SKM-1 treated with dmso at 0.1 percent for 144 hours (cell line): ENCODE results near the gene RPL19.
A peak's percentile ranks its signal among the peaks of the same experiment; 100 is the strongest.

Experiments
- DNase-seq: peaks from one replicate; lab custom pipeline; 2025; ENCODE audit not compliant: unreplicated experiment; lab: John Stamatoyannopoulos, UW

RPL19 gene

DNA sequence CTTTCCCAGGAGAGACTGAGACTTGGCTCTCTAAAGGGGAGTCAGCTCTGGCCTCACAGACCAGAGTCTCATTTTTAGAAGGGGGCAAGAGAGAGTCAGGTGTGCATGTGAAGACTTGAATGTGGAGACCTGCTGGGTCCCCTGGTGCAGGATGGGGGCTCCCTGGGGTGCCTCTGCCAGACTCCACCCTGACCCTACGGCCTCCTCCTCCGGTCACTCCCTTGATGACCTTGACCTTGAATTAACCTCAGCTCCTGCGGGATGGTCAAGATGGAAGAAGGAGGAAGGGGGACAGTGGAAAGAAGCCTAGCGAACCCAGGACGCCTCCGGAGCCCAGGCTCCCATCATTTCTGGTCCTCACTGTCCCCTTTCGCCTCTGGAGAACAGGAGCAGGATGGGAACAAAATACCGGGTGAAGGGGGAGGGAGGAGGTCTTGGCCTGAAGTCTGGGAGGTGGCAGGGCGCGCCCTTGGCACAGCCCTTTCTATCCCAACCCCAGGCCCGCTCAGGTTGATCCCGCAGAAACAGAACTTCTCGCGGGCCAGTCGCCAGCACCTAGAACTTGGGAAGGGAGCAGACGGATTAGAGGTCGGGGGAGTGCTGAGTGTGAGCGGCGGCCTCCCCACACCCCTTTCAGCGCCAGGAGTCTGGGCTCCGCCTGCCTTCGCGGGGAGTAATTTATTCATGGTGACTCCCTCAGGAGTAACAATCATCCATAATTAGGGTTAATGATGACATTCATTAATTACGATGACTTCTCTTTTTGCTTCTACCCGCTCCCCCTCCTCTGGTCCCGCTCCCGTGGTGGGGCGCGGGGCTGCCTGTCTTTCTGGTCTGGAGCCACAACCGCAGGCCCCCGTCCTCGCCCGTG is 24.1 kb downstream of the RPL19 start:
- no peak for DNase-seq

DNA sequence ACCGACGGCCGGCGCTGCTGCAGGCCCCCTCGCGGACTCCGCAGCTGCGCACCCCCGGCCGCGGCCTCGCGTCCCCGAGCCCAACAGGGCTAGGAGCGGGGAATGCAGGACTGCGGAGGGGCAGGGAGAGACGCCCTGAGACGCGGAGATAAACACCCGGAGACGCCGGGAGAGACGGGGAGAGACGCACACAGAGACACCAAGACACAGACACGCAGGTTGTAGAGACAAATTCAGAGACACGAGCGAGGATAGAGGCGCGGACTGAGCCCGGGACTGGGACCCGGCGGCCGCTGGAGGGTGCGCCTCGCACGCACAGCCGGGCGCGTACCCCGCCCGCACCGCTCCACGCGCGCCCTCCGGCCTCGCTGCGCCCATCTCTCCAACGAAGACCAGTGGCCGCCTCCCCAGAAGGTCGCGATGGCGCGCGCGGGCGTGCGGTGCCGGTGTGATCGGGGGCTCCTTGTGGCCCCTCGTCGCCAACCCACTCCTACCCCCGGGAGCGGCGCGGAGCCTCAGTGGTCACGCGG is 24.8 kb downstream of the RPL19 start:
- DNase-seq, result no peak

DNA sequence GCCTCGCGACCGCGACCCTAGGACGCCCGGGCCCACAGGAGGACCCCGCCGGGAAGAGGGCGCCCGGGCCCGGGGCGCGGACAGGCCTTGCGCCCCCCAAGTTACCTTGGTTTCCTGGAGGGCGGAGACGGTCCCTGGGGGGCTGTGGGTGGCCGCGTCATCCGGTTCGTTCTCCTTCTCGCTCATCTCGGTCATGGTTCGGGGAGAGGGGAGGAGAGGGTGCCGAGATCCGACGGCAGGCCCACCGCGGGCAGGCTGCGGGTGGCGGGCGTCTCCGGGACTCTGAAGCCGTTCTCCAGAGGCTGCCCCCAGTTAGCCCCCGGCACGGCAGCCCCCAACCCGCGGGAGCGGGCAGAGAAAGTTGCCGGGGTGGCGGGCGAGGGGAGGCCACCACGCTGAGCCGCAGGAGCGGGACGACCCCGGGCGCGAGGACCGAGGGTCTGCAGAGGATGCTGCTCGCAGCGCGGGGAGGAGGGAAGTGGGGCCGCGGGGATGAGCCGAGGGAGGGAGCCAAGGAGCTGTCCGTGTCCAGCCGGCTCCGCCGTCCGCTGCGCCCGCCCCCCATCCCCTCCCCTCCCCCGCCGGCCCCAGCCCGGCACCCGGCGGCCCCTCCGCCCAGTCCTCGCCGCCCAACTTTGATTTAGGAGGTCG is 25.4 kb downstream of the RPL19 start, which contains the start of gene STAC2:
Gene STAC2, minus strand, starts transcription at position 638 of the 651 bp plus-strand sequence. Its CDS starts 443 bp downstream, at position 195.
- no peak for DNase-seq

DNA sequence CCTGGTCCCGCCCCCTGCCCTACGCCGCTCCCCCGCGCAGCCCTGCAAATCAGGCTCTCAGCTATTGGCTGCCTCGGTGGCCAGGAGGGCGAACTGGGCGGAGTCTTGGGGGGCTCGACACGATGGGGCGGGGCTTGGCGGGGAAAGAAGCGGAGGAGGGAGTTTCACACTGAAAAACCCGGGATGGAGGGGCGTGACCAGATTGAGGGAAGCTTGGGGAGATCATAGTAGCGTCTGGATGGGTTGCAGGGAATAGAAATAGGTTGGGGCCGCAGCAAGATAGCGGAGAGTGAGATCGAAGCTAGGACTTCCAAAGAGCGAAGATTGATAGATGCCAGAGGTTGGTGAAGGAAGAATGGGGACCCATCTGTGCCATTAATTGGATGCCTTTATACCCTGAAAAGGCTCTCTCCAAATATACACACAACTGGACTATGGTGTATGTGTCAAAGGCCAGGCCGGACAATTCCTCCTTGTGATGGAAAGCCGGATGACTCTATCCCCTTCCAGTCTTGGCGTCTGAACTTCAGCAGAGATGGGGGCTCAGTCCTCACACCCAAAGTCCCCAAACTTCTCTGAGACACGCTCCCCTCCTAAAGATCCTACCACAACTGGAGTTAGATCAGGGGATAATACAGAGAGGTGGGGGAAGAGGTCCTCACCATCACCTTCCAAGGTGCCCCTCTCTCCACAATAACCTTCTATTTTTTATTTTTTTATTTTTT is 26.0 kb downstream of the RPL19 start:
- no peak for DNase-seq

DNA sequence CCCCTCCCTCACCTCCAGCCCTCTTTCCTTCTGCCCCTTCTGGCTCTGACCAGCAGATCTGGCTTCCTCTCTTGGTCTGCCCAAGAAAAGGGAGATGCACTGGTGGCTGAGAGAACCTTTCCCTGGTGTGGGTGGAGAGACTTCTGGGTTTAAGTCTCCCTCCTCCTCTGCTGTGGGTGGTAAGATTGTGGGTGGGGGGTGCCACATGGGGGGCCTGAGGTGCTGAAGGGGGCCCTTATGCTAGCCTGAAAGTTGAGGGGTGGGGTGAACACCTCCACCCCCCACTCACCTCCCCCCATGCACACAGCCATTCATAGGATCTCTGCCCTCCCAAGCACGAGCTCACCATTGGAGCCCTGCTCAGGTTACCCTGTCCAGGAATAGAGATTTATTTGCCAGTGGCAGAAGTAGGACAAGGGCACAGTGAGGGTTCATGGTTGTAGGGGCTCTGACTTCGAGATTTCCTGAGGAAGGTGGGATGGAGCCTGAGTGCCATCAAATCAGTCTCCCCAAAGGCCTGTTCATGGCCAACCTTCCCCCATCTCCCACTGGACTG is 27.4 kb downstream of the RPL19 start:
- no peak for DNase-seq

DNA sequence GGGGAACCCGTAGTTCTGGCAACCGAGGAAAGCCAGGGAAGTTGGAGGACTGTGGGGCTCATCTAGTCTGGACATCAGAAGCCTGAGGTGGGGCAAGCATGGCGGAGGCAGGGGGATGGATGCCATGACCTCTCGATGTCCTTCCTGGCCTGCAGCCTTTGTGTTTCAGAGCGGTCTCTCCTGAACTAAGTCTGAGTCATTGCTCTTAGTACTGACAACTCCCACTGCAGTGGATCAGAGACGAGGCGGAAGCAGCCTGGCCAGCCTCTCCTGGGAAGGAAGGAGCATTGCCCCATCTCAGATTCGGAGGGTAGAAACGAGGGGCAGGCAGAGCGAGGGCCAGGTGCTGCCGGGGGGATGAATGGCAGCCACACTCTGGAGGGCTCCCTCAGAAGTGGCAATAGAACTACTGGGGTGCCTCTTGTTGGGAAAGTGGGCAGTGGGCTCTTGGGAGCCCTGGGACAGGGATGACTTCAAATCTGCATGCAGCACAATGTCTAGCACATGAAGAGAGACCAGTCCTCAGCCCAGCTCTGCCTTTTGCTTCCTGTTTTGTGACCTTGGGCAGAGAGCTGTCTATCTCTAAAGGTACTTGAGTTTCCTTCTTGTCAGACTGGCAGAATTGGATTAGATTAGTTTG is 29.3 kb downstream of the RPL19 start:
- DNase-seq, result peak; percentile 19

DNA sequence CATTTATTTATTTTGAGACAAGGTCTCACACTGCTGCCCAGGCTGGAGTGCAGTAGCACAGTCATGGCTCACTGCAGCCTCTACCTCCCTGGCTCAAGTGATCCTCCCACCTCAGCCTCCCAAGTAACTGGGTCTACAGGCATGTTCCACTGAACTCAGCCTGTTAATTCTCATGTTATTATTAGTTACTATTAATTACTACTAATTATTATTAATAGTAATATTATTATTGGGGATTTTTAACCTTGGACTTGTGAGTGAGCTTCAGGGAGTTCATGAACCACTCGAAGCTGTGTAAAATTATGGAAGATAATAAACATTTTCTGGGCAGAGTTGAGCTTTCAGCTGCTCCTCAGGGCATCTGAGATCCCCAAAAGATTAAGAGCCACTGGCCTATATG is 30.3 kb downstream of the RPL19 start:
- DNase-seq, result no peak

DNA sequence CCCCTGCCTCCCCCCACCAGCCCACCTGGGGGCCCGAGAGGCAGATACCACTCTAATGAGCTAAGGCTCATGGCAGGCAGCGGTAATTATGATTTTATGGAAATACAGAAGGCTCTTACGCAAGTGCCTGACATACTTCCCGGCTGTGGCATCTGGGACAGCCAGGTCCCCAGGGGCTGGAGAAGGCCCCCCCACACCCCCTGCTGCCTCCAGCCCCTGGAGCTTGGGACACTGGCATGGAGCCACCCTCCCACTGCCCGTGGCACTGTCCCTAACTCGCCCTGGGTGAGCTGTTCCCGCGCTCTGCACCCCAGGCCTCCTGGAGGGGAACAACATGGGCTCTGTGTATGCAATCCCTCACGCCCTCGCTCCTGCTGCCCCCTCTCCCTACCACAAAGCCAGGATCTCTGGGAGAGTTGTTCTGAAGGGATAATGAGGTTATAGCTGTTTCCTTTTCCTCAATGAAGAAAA is 31.0 kb downstream of the RPL19 start:
- DNase-seq, result no peak

DNA sequence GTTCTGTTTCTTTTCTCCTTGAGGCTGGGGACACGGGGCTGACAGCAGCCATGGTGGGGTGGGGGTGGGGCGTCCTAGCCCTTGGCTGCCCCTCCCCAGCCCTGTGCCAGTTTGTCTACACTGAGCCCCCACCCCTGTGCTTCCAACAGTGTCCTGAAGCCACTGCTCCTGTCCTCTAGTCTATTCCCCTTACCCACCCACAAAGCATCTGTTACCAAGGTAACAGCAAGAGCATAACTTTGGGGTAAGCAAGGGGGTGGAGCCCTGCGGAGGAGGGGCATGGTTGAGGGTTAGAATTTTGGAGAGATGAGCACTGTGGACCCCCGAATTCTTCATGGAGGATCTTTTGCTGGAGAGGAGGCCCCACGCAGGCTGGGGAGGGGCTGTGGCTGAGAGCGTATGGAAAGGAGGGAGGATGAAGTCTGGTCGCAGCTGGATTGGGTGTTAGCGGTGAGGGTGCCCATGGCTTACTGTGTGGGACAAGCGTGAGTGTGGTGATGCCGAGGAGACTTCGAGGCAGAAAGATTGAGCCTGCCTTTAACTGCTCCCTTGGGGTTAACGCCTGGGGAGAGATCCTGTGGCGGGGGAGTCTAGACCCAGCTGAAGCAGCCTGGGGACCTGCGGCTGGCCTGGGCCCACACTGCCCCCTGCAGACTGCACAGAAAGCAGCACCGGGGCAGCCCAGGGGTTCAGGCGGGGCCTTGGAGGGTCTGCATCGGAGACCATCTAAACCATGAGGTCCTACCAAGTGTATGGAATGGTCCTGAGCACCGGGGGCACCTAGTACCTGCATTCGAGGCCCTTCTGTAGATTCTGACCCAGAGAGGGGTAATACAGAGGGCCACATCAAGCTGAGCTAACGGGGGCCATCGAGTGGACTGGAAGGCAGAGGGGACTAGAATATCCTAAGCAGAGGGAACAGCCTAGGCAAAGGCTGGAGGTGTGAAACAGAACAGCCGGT is 31.8 kb downstream of the RPL19 start:
- peak; percentile 9 for DNase-seq

DNA sequence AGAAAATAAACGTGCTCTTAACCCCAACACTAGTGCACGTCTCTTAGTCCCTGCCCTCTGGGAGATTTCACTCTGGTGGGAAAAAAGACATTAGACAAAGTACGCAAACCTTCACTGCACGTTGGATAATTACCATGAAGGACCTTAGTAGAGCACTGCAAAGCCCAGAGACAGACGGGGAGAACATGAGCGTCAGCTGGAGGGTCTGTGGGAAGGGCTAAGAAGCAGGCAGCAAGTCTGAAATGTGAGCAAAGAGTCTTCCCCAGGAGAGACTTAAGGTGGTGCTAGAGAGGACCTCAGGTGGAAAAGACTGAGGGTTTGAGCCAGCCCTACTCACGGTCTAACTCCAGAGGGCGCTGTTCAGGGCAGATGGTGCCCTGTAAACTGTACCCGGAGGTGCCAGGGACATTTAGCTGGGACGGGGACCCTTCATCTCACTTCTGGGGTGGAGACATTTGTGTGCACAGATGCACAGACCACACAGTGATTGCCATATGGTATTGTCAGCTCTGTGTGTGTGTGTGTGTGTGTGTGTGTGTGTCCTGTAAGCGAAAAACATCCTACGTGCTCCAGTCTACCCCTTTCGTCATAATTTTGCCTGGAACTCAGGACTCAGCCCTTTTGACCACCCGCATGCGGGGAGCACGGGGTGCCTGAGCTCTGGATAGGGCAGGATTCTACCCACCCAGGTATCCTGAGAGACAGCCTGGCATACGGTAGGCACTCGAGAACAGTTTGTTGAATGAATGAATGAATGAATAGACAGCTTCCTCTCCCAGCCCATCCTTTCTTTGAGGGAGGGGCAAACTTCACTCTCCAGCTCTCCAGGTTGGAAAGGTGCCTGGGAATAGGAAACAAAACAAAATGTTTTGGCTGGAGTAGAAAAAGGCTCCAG is 35.7 kb downstream of the RPL19 start:
- DNase-seq, result peak; percentile 93

DNA sequence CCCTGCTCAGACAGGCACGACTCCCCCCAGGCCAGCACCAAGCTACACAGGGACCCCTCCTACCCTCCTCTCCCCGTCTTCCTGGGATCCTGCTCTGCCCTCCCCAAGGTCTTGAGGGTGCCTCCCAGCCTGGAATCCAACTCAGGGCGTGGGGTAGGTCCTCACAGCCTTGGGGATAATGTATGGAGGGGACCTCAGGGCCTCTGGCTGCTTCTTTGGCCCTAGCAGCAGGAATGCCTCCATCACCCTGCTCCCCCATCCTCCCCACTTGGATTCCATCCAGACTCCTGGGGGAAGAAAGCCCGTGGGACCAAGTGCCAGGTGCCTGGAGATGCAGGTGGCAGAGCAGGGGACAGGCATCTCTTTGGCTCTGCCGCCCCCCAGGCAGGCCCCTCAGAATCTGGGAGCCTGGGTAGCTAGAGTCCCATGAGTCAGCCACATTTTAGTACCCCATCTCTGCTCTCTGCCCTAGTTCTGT is 36.4 kb downstream of the RPL19 start:
- no peak for DNase-seq

DNA sequence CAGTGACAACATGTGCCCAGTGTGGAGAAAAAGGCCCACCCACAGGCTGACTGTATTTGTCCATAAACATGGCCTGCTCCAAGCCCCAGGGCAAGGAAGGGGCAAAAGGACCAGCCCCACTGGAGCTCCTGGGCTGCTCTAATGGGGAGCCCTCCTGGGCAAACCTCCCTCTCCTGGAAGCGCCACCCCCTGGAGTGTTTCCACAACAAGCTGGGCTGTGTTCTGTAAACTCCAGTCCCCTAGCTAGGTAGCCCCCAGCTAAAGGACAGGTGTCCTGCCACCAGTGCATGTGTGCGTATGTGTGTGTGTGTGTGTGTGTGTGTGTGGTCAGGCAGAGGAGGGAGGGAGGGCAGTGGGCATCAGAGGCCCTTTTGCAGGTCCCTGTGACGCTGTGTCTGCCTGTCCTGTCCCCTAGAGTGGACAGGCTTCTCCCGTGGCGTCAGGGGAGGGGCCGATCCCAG is 36.9 kb downstream of the RPL19 start:
- no peak for DNase-seq

DNA sequence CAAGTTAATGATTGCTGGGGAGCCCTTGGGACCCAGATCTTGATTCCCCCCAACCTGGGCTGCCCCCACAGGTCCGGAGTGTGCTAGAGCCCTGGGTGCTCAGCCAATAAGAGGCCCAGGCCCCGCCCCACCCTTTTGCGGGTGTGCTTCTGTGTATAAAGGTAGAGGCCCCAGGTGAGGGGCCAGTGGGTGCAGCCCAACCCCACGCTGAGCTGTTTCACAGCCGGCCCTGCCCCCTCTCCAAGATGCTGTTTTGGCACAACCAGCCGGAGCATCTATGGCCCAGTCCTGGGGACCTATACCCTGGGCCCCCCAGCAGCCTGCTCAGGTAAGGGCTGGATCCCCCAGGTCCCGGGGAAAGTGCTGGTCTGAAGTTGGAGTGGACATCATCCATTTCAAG is 37.5 kb downstream of the RPL19 start:
- no peak for DNase-seq

DNA sequence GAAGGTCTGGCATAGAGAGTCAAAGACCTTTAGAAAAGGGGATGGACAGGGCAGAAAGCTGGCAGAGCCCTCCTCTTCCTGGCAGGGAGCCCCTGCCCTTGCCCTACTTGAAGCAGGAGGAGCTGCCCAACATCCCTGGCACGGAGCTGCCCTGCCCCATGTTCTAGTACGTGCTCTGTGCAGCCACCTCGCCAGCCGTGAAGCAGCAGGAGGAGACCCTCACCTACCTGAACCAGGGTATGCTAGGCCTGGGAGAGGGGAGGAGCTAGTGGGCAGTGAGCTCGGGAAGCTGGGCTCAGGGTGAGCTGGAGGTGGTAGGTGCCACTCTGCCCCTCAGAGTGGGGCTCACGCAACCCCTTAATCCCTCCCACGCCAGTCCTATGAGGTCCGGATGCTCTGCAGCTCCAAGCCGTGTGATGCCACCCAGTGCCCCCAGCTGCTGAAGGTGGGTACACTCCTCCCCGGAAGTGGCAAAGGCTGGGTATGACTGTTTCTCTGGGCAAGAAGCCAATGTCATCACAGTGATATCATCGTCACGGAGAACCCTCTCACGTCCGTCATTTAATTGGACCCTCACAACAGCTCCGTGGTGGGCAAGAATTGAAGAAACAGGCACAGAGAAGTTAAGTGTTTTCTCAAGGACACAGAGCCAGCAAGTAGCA is 38.4 kb downstream of the RPL19 start:
- no peak for DNase-seq

DNA sequence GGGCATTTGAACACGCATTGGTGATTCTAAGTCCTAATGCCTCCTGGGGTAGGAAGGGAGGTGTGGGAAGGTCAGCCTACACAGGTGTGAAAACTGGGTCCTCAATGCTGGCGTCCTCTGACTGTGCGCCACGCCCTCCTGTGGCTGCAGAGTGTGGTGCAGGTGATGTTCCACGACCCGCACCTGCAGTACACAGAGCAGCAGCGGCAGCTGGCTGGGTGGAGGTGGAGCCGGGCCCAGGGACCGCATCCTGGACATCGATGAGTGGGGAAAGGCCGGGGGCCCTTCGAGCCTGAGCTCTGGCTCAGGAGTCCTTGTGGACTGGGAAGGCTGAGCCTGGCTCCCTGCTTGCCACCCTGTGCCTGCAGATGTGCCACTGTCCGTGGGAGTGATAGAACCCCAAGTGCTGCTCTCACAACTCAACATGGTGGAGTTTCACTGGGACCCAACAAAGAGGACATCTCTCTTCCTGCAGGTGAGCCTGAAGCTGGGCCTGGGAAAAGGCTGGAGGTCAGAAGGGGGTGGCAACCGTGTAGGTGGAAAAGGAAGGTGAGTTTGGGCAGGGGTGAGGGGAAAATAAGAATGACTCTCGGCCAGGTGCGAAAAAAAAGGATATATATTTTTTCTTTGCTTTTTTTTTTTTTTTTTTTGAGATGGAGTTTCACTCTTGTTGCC is 39.7 kb downstream of the RPL19 start:
- no peak for DNase-seq

DNA sequence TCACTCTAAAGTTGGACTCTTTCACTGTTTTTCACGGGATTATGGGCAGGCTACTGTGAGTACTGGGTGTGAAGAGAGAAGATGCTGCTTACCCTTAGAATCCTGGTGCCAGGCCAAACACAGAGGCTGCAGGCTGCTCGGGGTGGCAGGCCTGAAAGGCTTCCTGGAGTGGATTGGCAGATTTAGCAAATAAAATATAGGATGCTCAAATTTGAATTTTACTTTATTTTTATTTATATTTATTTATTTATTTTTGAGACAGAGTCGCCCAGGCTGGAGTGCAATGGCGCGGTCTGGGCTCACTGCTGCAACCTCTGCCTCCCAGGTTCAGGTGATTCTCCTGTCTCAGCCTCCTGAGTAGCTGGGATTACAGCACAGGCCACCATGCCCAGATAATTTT is 40.5 kb downstream of the RPL19 start:
- DNase-seq, result no peak

DNA sequence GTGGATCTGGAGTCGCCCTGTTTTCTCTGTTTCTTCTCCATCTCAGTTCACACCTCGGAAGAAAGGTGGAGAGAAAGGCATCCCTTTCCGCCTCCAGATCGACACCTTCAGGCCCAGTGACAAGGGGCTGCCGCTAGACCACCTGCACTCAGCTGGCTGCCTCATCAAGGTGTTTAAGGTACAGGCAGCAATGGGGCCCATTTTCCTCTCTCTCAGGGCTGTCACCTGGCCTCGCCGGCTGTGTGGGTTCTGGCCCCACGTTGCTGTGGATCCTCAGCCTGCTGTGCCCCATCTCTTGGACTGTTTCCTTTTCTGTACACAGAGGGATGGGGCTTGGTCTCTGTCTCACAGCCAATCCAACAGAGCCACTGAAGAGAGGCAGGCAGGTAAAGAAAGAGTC is 43.1 kb downstream of the RPL19 start:
- no peak for DNase-seq
